Mesodermal cell (in vitro differentiated cells): ENCODE measurements around the gene RHOBTB3.

Source experiments
- H3K27ac ChIP-seq: 2 replicates; pipeline ENCODE4 v1.7.0; 2013; ENCODE audit warnings: mild to moderate bottlenecking, low read depth, low read length, moderate library complexity; ENCODE audit not compliant: severe bottlenecking
- H3K36me3 ChIP-seq: 2 replicates; pipeline ENCODE4 v1.7.1; 2013; ENCODE audit warnings: mild to moderate bottlenecking, low read length, moderate library complexity; ENCODE audit not compliant: control insufficient read depth, insufficient read depth
- H3K4me1 ChIP-seq: one replicate; pipeline ENCODE4 v1.7.1; 2013; ENCODE audit warnings: mild to moderate bottlenecking, low read length; ENCODE audit not compliant: insufficient read depth, control insufficient read depth, poor library complexity, severe bottlenecking
- H3K4me3 ChIP-seq: 2 replicates; pipeline ENCODE4 v1.7.0; 2013; ENCODE audit warnings: low read length, control low read depth, mild to moderate bottlenecking; ENCODE audit not compliant: insufficient read depth, poor library complexity, severe bottlenecking; ENCODE audit errors: extremely low read depth
- H3K9me3 ChIP-seq: 2 replicates; pipeline ENCODE4 v1.7.1; 2013; ENCODE audit warnings: mild to moderate bottlenecking, low read length, moderate library complexity; ENCODE audit not compliant: control insufficient read depth
- WGBS, 2 experiments: methylation state at CpG; one replicate each; pipeline ENCODE4 v1.1.5; 2013; ENCODE audit warnings: missing lambda C conversion rate in 2 of 2; ENCODE audit not compliant: insufficient coverage in 2 of 2; 5-methylcytosine and 5-hydroxymethylcytosine counted together

RHOBTB3 gene

GRCh38 chr5:95823218-95823737 is 92.1 kb downstream of the RHOBTB3 start:
- Histone ChIP-seq H3K36me3 (peaks cover 7% of the 10 kb centered on the region), H3K9me3 (no peaks in the 10 kb centered on the region), H3K27ac (peak overlapping the region; percentile 92), H3K4me1 (peaks cover 40% of the 10 kb centered on the region), H3K4me3 (peak overlapping the region; percentile 72)
- 46 to 77% methylated on average over 2 of the region's 7 CpGs for WGBS, 2 experiments

GRCh38 chr5:95823738-95824609 is 92.8 kb downstream of the RHOBTB3 start:
- WGBS, 2 experiments = 52 to 55% methylated on average over 8 to 11 of the region's 12 CpGs
- peak overlapping the region; percentile 92 for H3K27ac ChIP-seq

GRCh38 chr5:95824747-95825146 is 93.6 kb downstream of the RHOBTB3 start:
- no peak overlapping the region for H3K4me3 ChIP-seq
- H3K27ac ChIP-seq = no peak overlapping the region
- H3K4me1 ChIP-seq = peaks cover 32% of the 10 kb centered on the region
- H3K9me3 ChIP-seq = no peaks in the 10 kb centered on the region
- WGBS, 2 experiments = 100% methylated on average over 1 to 3 of the region's 5 CpGs
- H3K36me3 ChIP-seq = peaks cover 4% of the 10 kb centered on the region

More at GRCh38 chr5:95823738-95824609, 92.8 kb downstream of the RHOBTB3 start:
- Histone ChIP-seq H3K4me1 (peaks cover 33% of the 10 kb centered on the region), H3K36me3 (peaks cover 7% of the 10 kb centered on the region), H3K9me3 (no peaks in the 10 kb centered on the region), H3K4me3 (no peak overlapping the region)

GRCh38 chr5:95825495-95825894 is 94.4 kb downstream of the RHOBTB3 start:
- 77 to 79% methylated on average over 3 of the region's 3 CpGs for WGBS, 2 experiments
- Histone ChIP-seq H3K4me1 (peaks cover 32% of the 10 kb centered on the region), H3K36me3 (peaks cover 1% of the 10 kb centered on the region), H3K4me3 (no peak overlapping the region), H3K9me3 (no peaks in the 10 kb centered on the region), H3K27ac (no peak overlapping the region)

- no peaks in the 10 kb centered on the region for H3K36me3 ChIP-seq
- WGBS, 2 experiments = 91 to 97% methylated on average over 10 of the region's 10 CpGs
Observed at GRCh38 chr5:95826949-95827891, 96.1 kb downstream of the RHOBTB3 start.

GRCh38 chr5:95827892-95828246 is 96.7 kb downstream of the RHOBTB3 start:
- H3K4me1 ChIP-seq = peaks cover 22% of the 10 kb centered on the region
- no peaks in the 10 kb centered on the region for H3K9me3 ChIP-seq
- no peak overlapping the region for H3K27ac ChIP-seq
- H3K4me3 ChIP-seq = no peak overlapping the region
- WGBS, 2 experiments = 97 to 100% methylated on average over 3 of the region's 3 CpGs
- H3K36me3 ChIP-seq = no peaks in the 10 kb centered on the region

More at GRCh38 chr5:95826949-95827891, 96.1 kb downstream of the RHOBTB3 start:
- Histone ChIP-seq H3K4me1 (peaks cover 22% of the 10 kb centered on the region), H3K27ac (no peak overlapping the region), H3K4me3 (no peak overlapping the region), H3K9me3 (no peaks in the 10 kb centered on the region)

GRCh38 chr5:95830226-95830625 is 99.1 kb downstream of the RHOBTB3 start:
- Histone ChIP-seq H3K4me1 (no peaks in the 10 kb centered on the region), H3K27ac (no peak overlapping the region), H3K9me3 (no peaks in the 10 kb centered on the region), H3K36me3 (no peaks in the 10 kb centered on the region), H3K4me3 (no peak overlapping the region)
- WGBS, 2 experiments = 100% methylated on average over 1 of the region's 2 CpGs

GRCh38 chr5:95832664-95833063 is 101.5 kb downstream of the RHOBTB3 start:
- no peak overlapping the region for H3K27ac ChIP-seq
- H3K4me1 ChIP-seq = peaks cover 3% of the 10 kb centered on the region
- no peaks in the 10 kb centered on the region for H3K36me3 ChIP-seq
- no peak overlapping the region for H3K4me3 ChIP-seq
- no peaks in the 10 kb centered on the region for H3K9me3 ChIP-seq

- WGBS, 2 experiments = 90 to 93% methylated on average over 7 to 9 of the region's 10 CpGs
- Histone ChIP-seq H3K27ac (no peak overlapping the region), H3K4me1 (peaks cover 3% of the 10 kb centered on the region), H3K9me3 (no peaks in the 10 kb centered on the region), H3K36me3 (no peaks in the 10 kb centered on the region), H3K4me3 (no peak overlapping the region)
Observed at GRCh38 chr5:95835682-95836385, 104.7 kb downstream of the RHOBTB3 start.

- Histone ChIP-seq H3K27ac (no peak overlapping the region), H3K36me3 (no peaks in the 10 kb centered on the region), H3K9me3 (no peaks in the 10 kb centered on the region), H3K4me1 (peaks cover 3% of the 10 kb centered on the region), H3K4me3 (no peak overlapping the region)
- WGBS, 2 experiments = 100% methylated on average over 1 of the region's 1 CpG
Observed at GRCh38 chr5:95836544-95836943, 105.4 kb downstream of the RHOBTB3 start.
